Heart right ventricle (tissue), 16 donors: ENCODE results near the gene RBCK1. TPM values are rescaled to one million over a fixed set of nuclear protein-coding genes. Genes with fewer than 3 reads are reported as not detected.
"Not testable (repeated sequence)": the region's sequence is repeated elsewhere in the genome, so short reads cannot be mapped to it uniquely, and the experiment has no call there.

Source experiments
- ATAC-seq, 8 donors: fragments of 200-7000 bp; cut with Tn5 transposase; one replicate each; pipeline ENCODE4 v1.9.1; 2020; ENCODE audit warnings: mild to moderate bottlenecking in 8 of 8, moderate library complexity in 8 of 8, moderate number of reproducible peaks in 1 of 8
- DNase-seq, 2 donors: peaks; one replicate each; pipeline ENCODE4 v3.0.0-alpha.2; 2020
- H3K27ac ChIP-seq, 10 donors: fragments of 200-600 bp; sonication (generic) in 2 of 10; one replicate each; pipeline versions ENCODE4 v1.5.0 to v1.8.0; 2020 to 2022; ENCODE audit warnings: mild to moderate bottlenecking in 3 of 10
- H3K27me3 ChIP-seq, 7 donors: fragments of 200-600 bp; one replicate each; pipeline ENCODE4 v1.8.0; 2021 to 2022; ENCODE audit warnings: mild to moderate bottlenecking in 2 of 7
- H3K36me3 ChIP-seq, 9 donors: fragments of 200-600 bp; sonication (generic) in 1 of 9; one replicate each; pipeline versions ENCODE4 v1.5.0 to v1.8.0; 2020 to 2022; ENCODE audit warnings: mild to moderate bottlenecking in 2 of 9
- H3K4me1 ChIP-seq, 9 donors: fragments of 200-600 bp; sonication (generic) in 1 of 9; one replicate each; pipeline versions ENCODE4 v1.5.0 to v1.8.0; 2020 to 2022; ENCODE audit warnings: mild to moderate bottlenecking in 4 of 9
- H3K4me3 ChIP-seq, 10 donors: fragments of 200-600 bp; sonication (generic) in 2 of 10; one replicate each; pipeline versions ENCODE4 v1.5.0 to v1.8.0; 2020 to 2022; ENCODE audit warnings: mild to moderate bottlenecking in 7 of 10, moderate library complexity in 2 of 10
- H3K9me3 ChIP-seq, 11 donors: fragments of 200-600 bp in 10 of 11; sonication (generic) in 2 of 11; one replicate each; pipeline versions ENCODE4 v1.5.0 to v1.8.0; 2013 to 2022; ENCODE audit warnings: mild to moderate bottlenecking in 2 of 11, control low read depth in 1 of 11, moderate library complexity in 1 of 11
- CTCF ChIP-seq, 9 donors: fragments of 200-600 bp; sonication (generic) in 2 of 9; IDR thresholded peaks; one replicate each; pipeline versions ENCODE4 v1.5.0 to v1.8.0; 2021 to 2022; ENCODE audit warnings: antibody characterized with exemption in 9 of 9, mild to moderate bottlenecking in 5 of 9, moderate library complexity in 1 of 9
- WGBS, 2 donors: extraction: QIAGEN DNeasy Blood & Tissue Kit; methylation state at CpG; one replicate each; pipeline ENCODE4 v1.1.7; 2013; ENCODE audit warnings: inconsistent platforms in 1 of 2; 5-methylcytosine and 5-hydroxymethylcytosine counted together
- intact Hi-C, 10 donors: fragments of 100-400 bp; cut with DNase I; formaldehyde crosslinking; loops; one replicate each; pipeline versions ENCODE4 v1.11.1 to v1.14.2; 2022
- polyA plus RNA-seq, 2 donors: library from polyadenylated mRNA; stranded (reverse); fragments of 200-250 nt; gene quantifications; one replicate each; pipeline ENCODE4 v1.2.3, GENCODE V29; 2013
- total RNA-seq, 10 donors: library from RNA; stranded (reverse); fragmentation: NEBNext Ultra II Directional in 3 of 10; extraction: Animal tissue kit (Norgen Biotek cat#: 25700) in 3 of 10; gene quantifications; one replicate each; pipeline versions ENCODE4 v1.2.1 to v1.2.4, GENCODE V29; 2021 to 2023
- donor health status: Arrhythmogenic right ventricular cardiomyopathy.
- donor health status: ischemic (EF 13 %, LVEDD 7.1; RV severe dilation, severe dysfunction).
- donor health status: healthy with polysubstance abuse.
- donor health status: DM: no; HTN: yes; CAD: no.
- donor health status: DM: no; HTN: no; CAD: no.
- donor health status: ischemic (EF 25% LVEDD 6.9; RV normal size, moderate dysfunction).
- donor health status: ischemic (EF 25% LVEDD 5.7; RV mildly dilated, moderate dysfunction).
- donor health status: healthy.
- donor health status: DM: yes; HTN: yes; CAD: no.
- donor health status: Ischemic cardiomyopathy.
- donor health status: ischemic (EF 35%, LVEDD 5.7; RV mildly dilated, moderate dysfunction).
- donor health status: nonischemic (EF 11% LVEDD 7.7; RV severe dilation, severe dysfunction).
- donor health status: DM: yes; HTN: yes; CAD: no.
- donor health status: PGD.
- donor health status: ischemic (EF 29% LVEDD 5.4; RV normal size, mild dysfunction).
- donor health status: nonischemic (EF 23%, LVEDD 6.1; RV moderate dilation, normal function).

The RBCK1 gene
- total and polyA plus RNA-seq, 12 donors: 32.0 to 86.8 (median 44.0) TPM

GRCh38 chr20:383889-384288, 24.2 kb upstream of the RBCK1 start:
- H3K36me3 ChIP-seq: peaks cover 0 to 11% (median 0%) of the 10 kb centered on the region in 9 donors
- peaks cover 0 to 5% (median 0%) of the 10 kb centered on the region in 7 donors for H3K27me3 ChIP-seq
- no peak for TF ChIP-seq CTCF (IDR thresholded peaks at IDR 0.05)
- H3K27ac ChIP-seq: no peak overlapping the region
- H3K4me1 ChIP-seq: peaks cover 0 to 18% (median 4%) of the 10 kb centered on the region in 9 donors
- intact Hi-C loops: no loop called here
- ATAC-seq (no peak), DNase-seq (no peak)
- H3K9me3 ChIP-seq: no peaks in the 10 kb centered on the region
- 94 to 95% methylated on average over 5 of the region's 5 CpGs for WGBS, 2 donors
- no peak overlapping the region for H3K4me3 ChIP-seq

GRCh38 chr20:384723-385122, 23.4 kb upstream of the RBCK1 start:
- peaks cover 0 to 20% (median 0%) of the 10 kb centered on the region in 9 donors for H3K36me3 ChIP-seq
- no peak overlapping the region for H3K27ac ChIP-seq
- no peak for DNase-seq
- no peak for ATAC-seq
- no peaks in the 10 kb centered on the region for H3K9me3 ChIP-seq
- no peak overlapping the region for H3K4me3 ChIP-seq
- TF ChIP-seq CTCF (IDR thresholded peaks at IDR 0.05): no peak
- H3K4me1 ChIP-seq: peaks cover 0 to 18% (median 4%) of the 10 kb centered on the region in 9 donors
- intact Hi-C loops: no loop called here
- WGBS, 2 donors: 96 to 100% methylated on average over 1 of the region's 1 CpG
- H3K27me3 ChIP-seq: peaks cover 0 to 5% (median 0%) of the 10 kb centered on the region in 7 donors

GRCh38 chr20:385448-385847, 22.7 kb upstream of the RBCK1 start:
- Histone ChIP-seq H3K36me3 (peaks cover 0 to 27% (median 0%) of the 10 kb centered on the region in 9 donors), H3K9me3 (no peaks in the 10 kb centered on the region), H3K4me3 (no peak overlapping the region), H3K4me1 (peaks cover 0 to 18% (median 4%) of the 10 kb centered on the region in 9 donors), H3K27ac (no peak overlapping the region), H3K27me3 (peaks cover 0 to 5% (median 0%) of the 10 kb centered on the region in 7 donors)
- 97% methylated on average over 5 of the region's 5 CpGs for WGBS, 2 donors
- ATAC-seq: no peak
- intact Hi-C loops: no loop called here
- DNase-seq: no peak
- TF ChIP-seq CTCF (IDR thresholded peaks at IDR 0.05): no peak

GRCh38 chr20:386634-387033, 21.5 kb upstream of the RBCK1 start:
- peaks cover 0 to 39% (median 7%) of the 10 kb centered on the region in 9 donors for H3K36me3 ChIP-seq
- WGBS, 2 donors: 97 to 98% methylated on average over 8 of the region's 8 CpGs
- H3K27ac ChIP-seq, H3K4me1 ChIP-seq, ATAC-seq, DNase-seq, H3K9me3 ChIP-seq, intact Hi-C loops, H3K4me3 ChIP-seq, H3K27me3 ChIP-seq: not testable (repeated sequence)

- peaks cover 0 to 48% (median 12%) of the 10 kb centered on the region in 9 donors for H3K36me3 ChIP-seq
- no peak for DNase-seq
- no peak for ATAC-seq
- 98 to 100% methylated on average over 3 of the region's 3 CpGs for WGBS, 2 donors
- intact Hi-C loops: no loop called here
- peaks cover 0 to 3% (median 0%) of the 10 kb centered on the region in 9 donors for H3K4me1 ChIP-seq
- H3K4me3 ChIP-seq: no peak overlapping the region
- H3K27me3 ChIP-seq: no peaks in the 10 kb centered on the region
- H3K27ac ChIP-seq: no peak overlapping the region
- TF ChIP-seq CTCF (IDR thresholded peaks at IDR 0.05): no peak
- H3K9me3 ChIP-seq: no peaks in the 10 kb centered on the region
These were observed 20.6 kb upstream of the RBCK1 start for GRCh38 chr20:387520-387919.
